C4-2B (cell line): Measurements from ENCODE around the gene CYP2J2.

Experiments used
- CTCF ChIP-seq: fragments of 450-650 bp; conservative IDR thresholded peaks from 2 replicates; pipeline ENCODE4 v1.5.1; 2017; ENCODE audit warnings: mild to moderate bottlenecking
- ZFX ChIP-seq: fragments of 450-650 bp; IDR thresholded peaks from 2 replicates; pipeline ENCODE4 v1.6.1; 2017

DNA sequence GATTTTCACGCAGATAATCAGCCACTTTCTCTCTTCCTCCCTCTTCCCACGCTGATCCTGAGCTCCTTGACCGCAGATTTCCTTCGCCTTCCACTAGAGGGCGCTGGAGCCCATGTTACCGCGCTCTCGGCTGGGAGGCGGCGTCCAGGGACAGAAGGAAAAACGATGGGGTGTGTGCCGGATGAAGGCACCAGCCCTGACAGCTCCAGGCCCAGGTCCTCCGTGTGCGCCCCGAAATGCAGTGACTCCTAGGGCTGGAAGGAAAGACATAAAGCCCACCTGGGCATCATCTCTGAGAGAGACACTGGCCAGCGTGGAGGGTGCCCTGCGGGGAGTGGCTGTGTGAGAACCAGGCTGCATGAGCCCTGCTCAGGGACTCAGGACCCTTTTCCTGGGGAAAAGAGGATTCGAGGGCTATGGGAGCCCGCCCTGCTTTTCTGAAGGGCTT, 44.9 kb upstream of the CYP2J2 start:
- TF ChIP-seq CTCF (peak; percentile 97), ZFX (no peak)
